HepG2 (cell line): ENCODE data around the gene IL17RC. TPM values are rescaled to one million over a fixed set of nuclear protein-coding genes. Genes with fewer than 3 reads are reported as not detected.

Source experiments
- AKAP8 ChIP-seq: sonication (generic); formaldehyde crosslinking; IDR thresholded peaks from 2 replicates; pipeline ENCODE4 v1.5.1; 2020; ENCODE audit warnings: mild to moderate bottlenecking, missing genetic modification reagents
- CBX1 ChIP-seq: IDR thresholded peaks from one replicate; pipeline ENCODE4 v1.6.1; 2016; ENCODE audit warnings: antibody characterized with exemption, low read depth
- FOSL2 ChIP-seq: sonication (generic); formaldehyde crosslinking; IDR thresholded peaks from 2 replicates; pipeline ENCODE4 v1.4.0; 2020; ENCODE audit warnings: missing genetic modification reagents
- FOXA3 ChIP-seq: IDR thresholded peaks from 2 replicates; pipeline ENCODE4 v1.6.1; 2016; ENCODE audit warnings: missing genetic modification reagents, missing compliant biosample characterization
- GZF1 ChIP-seq: sonication (generic); formaldehyde crosslinking; IDR thresholded peaks from 2 replicates; pipeline ENCODE4 v1.5.1; 2020; ENCODE audit warnings: mild to moderate bottlenecking, missing genetic modification reagents
- HNF4G ChIP-seq, 2 experiments: sonication (generic) in 1 of 2; formaldehyde crosslinking in 1 of 2; IDR thresholded peaks; 2 replicates each; pipeline versions ENCODE4 v1.4.0 to v1.6.1; 2011 to 2020; ENCODE audit warnings: borderline replicate concordance in 2 of 2, low read depth in 2 of 2, mild to moderate bottlenecking in 2 of 2, low read length in 1 of 2, missing genetic modification reagents in 1 of 2, moderate library complexity in 1 of 2
- ISL2 ChIP-seq: sonication (generic); formaldehyde crosslinking; IDR thresholded peaks from 2 replicates; pipeline ENCODE4 v1.5.0; 2020; ENCODE audit warnings: missing genetic modification reagents
- KDM5A ChIP-seq: fragments of 200-600 bp; sonication (generic); IDR thresholded peaks from 2 replicates; pipeline ENCODE4 v1.7.0; 2018; ENCODE audit warnings: antibody characterized with exemption, mild to moderate bottlenecking, low read length, borderline replicate concordance
- RARG ChIP-seq: sonication (generic); formaldehyde crosslinking; IDR thresholded peaks from 2 replicates; pipeline ENCODE4 v1.4.0; 2020; ENCODE audit warnings: low read depth, mild to moderate bottlenecking, missing genetic modification reagents
- RXRB ChIP-seq: IDR thresholded peaks from 2 replicates; pipeline ENCODE4 v1.6.1; 2016; ENCODE audit warnings: borderline replicate concordance, missing genetic modification reagents, missing compliant biosample characterization
- SAFB2 ChIP-seq: sonication (generic); formaldehyde crosslinking; IDR thresholded peaks from 2 replicates; pipeline ENCODE4 v1.5.1; 2020; ENCODE audit warnings: missing genetic modification reagents, low read depth, mild to moderate bottlenecking, borderline replicate concordance
- SALL1 ChIP-seq: sonication (generic); formaldehyde crosslinking; IDR thresholded peaks from 2 replicates; pipeline ENCODE4 v1.8.0; 2022; ENCODE audit warnings: mild to moderate bottlenecking, missing genetic modification reagents
- TSC22D2 ChIP-seq: sonication (generic); formaldehyde crosslinking; IDR thresholded peaks from 2 replicates; pipeline ENCODE4 v1.5.1; 2020; ENCODE audit warnings: missing genetic modification reagents, mild to moderate bottlenecking, borderline replicate concordance
- ZNF17 ChIP-seq: sonication (generic); formaldehyde crosslinking; IDR thresholded peaks from 2 replicates; pipeline ENCODE4 v1.5.0; 2020; ENCODE audit warnings: mild to moderate bottlenecking, missing genetic modification reagents
- ZNF263 ChIP-seq: sonication (generic); formaldehyde crosslinking; IDR thresholded peaks from 2 replicates; pipeline ENCODE4 v1.4.0; 2020; ENCODE audit warnings: missing genetic modification reagents
- ZNF3 ChIP-seq: IDR thresholded peaks from 2 replicates; pipeline ENCODE4 v1.7.0; 2017; ENCODE audit warnings: inconsistent platforms
- ZNF337 ChIP-seq: sonication (generic); formaldehyde crosslinking; IDR thresholded peaks from 2 replicates; pipeline ENCODE4 v1.5.1; 2020; ENCODE audit warnings: missing genetic modification reagents, low read depth, mild to moderate bottlenecking, borderline replicate concordance
- ZNF562 ChIP-seq: sonication (generic); formaldehyde crosslinking; IDR thresholded peaks from 2 replicates; pipeline ENCODE4 v1.8.0; 2022; ENCODE audit warnings: missing genetic modification reagents, borderline replicate concordance
- ZNF850 ChIP-seq: sonication (generic); formaldehyde crosslinking; conservative IDR thresholded peaks from 2 replicates; pipeline ENCODE4 v1.9.0; 2021; ENCODE audit warnings: mild to moderate bottlenecking, missing genetic modification reagents
- polyA plus RNA-seq, 8 experiments: library from polyadenylated mRNA; depleted of rRNA in 3 of 8; stranded (reverse) in 7 of 8; unstranded in 1 of 8; fragments of >200 nt; fragmentation: Illumina TruSeq in 4 of 8; extraction: Trizol in 4 of 8; gene quantifications; 2 replicates each; pipeline versions ENCODE4 v1.2.1 to v1.2.3, GENCODE V29; 2011 to 2016; ENCODE audit warnings: low read depth in 4 of 8, missing spikeins in 1 of 8, mixed read lengths in 1 of 8; ENCODE audit not compliant: insufficient read depth in 1 of 8
- total RNA-seq, 5 experiments: library from RNA; depleted of rRNA; stranded (reverse); fragments of >200 nt; fragmentation: Illumina TruSeq; extraction: Trizol; gene quantifications; 2 replicates each; pipeline ENCODE4 v1.2.3, GENCODE V29; 2016; ENCODE audit warnings: low read depth in 1 of 5
- TF ChIP-seq, protein P1 (sequence below): sonication (generic); formaldehyde crosslinking; IDR thresholded peaks from 2 replicates; pipeline ENCODE4 v1.4.0; 2020; ENCODE audit warnings: mild to moderate bottlenecking, missing genetic modification reagents
- TF ChIP-seq, protein P2 (sequence below): sonication (generic); formaldehyde crosslinking; conservative IDR thresholded peaks from 2 replicates; pipeline ENCODE4 v1.8.0; 2022; ENCODE audit warnings: missing genetic modification reagents
- TF ChIP-seq, protein P3 (sequence below): sonication (generic); formaldehyde crosslinking; IDR thresholded peaks from 2 replicates; pipeline ENCODE4 v1.5.0; 2020; ENCODE audit warnings: missing genetic modification reagents
- TF ChIP-seq, protein P4 (sequence below): sonication (generic); formaldehyde crosslinking; IDR thresholded peaks from 2 replicates; pipeline ENCODE4 v1.5.0; 2020; ENCODE audit warnings: missing genetic modification reagents
- TF ChIP-seq, protein P5 (sequence below): sonication (generic); formaldehyde crosslinking; IDR thresholded peaks from 2 replicates; pipeline ENCODE4 v1.4.0; 2020; ENCODE audit warnings: missing genetic modification reagents

Gene IL17RC
- total and polyA plus RNA-seq, 2 of the 13 experiments (the other 11 are each of a cell fraction or from before 2014, with no cell fraction given): 20.7 to 24.0 TPM

DNA sequence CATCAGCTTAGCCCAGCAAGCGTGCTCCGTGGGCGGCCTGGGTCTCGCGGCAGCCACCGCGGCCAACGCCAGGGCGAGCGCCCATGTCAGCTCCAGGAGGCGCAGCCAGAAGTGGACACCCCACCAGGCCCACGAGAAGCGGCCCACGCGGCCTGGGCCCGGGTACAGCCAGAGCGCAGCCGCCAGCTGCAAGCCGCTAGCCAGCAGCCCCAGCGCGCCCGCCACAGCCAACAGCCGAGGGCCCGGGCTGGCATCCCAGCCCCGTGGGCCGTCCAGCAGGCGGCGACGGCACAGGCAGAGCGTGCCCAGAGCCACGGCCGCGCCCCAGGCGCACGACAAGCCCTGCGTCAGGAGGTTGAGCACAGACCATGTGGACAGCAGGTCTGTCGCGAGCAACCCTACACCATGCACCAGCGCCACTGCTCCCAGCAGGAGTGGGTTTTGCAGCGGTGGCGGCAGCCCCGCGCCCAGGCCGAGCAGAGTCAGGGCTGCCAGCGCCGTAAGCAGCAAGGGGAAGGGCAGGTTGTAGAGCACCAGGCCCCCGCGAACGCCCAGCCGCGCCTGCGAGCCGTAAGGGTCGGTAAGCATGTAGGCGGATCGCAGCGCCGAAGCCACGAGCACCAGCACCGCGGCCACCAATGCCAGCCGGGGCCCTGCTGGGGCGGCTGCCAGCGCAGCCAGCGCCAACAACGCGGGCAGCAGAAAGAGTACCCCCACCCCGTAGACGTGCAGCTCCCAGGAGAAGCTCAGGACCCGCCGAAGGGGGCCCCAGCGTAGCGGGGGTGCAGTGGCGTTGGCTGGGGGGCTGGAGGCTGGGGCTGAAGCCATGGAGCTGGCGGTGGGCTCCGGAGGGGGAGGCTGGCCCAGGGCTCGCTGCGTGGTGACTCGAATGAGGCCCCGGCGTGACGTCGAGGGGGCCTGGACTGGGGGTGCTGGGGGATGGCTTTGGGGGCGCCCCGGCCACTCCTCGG is 30.4 kb downstream of the IL17RC start (continued):
- TF ChIP-seq AKAP8 (CRISPR knock-in tag) (0 out of 2 replicates have a peak, but pooled peaks have one; percentile 55), SALL1 (CRISPR knock-in tag) (peak; percentile 75), RXRB (peak; percentile 34; the same call in 1 of the 2 replicates), FOXA3 (CRISPR knock-in tag) (peak; percentile 57; the same call in 1 of the 2 replicates), HNF4G (IDR thresholded peaks at IDR 0.05; ENCODE audit: borderline replicate concordance, low read depth, low read length) (no peak), HNF4G (CRISPR knock-in tag; IDR thresholded peaks at IDR 0.05; ENCODE audit: borderline replicate concordance, low read depth) (no peak), ZNF17 (no peak), ZNF850 (no peak), ZNF337 (CRISPR knock-in tag) (0 out of 2 replicates have a peak, but pooled peaks have one; percentile 73), SAFB2 (CRISPR knock-in tag) (no peak), ZNF263 (CRISPR knock-in tag) (peak; percentile 60; the same call in 1 of the 2 replicates), KDM5A (no peak), GZF1 (CRISPR knock-in tag) (no peak), FOSL2 (CRISPR knock-in tag) (no peak; the same call in 1 of the 2 replicates), ZNF562 (CRISPR knock-in tag) (no peak), RARG (CRISPR knock-in tag) (no peak), ISL2 (CRISPR knock-in tag) (peak; percentile 63; the same call in 1 of the 2 replicates), ZNF3 (CRISPR knock-in tag) (no peak), TSC22D2 (CRISPR knock-in tag) (no peak), CBX1 (peak; percentile 86)
- TF ChIP-seq, protein P1, sequence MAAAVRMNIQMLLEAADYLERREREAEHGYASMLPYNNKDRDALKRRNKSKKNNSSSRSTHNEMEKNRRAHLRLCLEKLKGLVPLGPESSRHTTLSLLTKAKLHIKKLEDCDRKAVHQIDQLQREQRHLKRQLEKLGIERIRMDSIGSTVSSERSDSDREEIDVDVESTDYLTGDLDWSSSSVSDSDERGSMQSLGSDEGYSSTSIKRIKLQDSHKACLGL: peak; percentile 95
- TF ChIP-seq, protein P2, sequence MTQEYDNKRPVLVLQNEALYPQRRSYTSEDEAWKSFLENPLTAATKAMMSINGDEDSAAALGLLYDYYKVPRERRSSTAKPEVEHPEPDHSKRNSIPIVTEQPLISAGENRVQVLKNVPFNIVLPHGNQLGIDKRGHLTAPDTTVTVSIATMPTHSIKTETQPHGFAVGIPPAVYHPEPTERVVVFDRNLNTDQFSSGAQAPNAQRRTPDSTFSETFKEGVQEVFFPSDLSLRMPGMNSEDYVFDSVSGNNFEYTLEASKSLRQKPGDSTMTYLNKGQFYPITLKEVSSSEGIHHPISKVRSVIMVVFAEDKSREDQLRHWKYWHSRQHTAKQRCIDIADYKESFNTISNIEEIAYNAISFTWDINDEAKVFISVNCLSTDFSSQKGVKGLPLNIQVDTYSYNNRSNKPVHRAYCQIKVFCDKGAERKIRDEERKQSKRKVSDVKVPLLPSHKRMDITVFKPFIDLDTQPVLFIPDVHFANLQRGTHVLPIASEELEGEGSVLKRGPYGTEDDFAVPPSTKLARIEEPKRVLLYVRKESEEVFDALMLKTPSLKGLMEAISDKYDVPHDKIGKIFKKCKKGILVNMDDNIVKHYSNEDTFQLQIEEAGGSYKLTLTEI (CRISPR knock-in tag): no peak
- TF ChIP-seq, protein P3, sequence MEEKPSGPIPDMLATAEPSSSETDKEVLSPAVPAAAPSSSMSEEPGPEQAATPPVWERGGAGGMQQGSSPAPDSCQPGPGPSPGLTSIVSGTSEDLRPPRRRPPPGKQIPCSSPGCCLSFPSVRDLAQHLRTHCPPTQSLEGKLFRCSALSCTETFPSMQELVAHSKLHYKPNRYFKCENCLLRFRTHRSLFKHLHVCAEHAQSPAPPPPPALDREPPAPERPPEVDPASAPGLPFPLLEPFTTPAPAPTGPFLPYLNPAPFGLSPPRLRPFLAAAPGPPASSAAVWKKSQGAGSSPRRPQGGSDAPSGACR (CRISPR knock-in tag): no peak
- TF ChIP-seq, protein P4, sequence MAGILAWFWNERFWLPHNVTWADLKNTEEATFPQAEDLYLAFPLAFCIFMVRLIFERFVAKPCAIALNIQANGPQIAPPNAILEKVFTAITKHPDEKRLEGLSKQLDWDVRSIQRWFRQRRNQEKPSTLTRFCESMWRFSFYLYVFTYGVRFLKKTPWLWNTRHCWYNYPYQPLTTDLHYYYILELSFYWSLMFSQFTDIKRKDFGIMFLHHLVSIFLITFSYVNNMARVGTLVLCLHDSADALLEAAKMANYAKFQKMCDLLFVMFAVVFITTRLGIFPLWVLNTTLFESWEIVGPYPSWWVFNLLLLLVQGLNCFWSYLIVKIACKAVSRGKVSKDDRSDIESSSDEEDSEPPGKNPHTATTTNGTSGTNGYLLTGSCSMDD (CRISPR knock-in tag): 0 out of 2 replicates have a peak, but pooled peaks have one; percentile 74
- TF ChIP-seq, protein P5, sequence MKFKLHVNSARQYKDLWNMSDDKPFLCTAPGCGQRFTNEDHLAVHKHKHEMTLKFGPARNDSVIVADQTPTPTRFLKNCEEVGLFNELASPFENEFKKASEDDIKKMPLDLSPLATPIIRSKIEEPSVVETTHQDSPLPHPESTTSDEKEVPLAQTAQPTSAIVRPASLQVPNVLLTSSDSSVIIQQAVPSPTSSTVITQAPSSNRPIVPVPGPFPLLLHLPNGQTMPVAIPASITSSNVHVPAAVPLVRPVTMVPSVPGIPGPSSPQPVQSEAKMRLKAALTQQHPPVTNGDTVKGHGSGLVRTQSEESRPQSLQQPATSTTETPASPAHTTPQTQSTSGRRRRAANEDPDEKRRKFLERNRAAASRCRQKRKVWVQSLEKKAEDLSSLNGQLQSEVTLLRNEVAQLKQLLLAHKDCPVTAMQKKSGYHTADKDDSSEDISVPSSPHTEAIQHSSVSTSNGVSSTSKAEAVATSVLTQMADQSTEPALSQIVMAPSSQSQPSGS (CRISPR knock-in tag): peak; percentile 57; the same call in 1 of the 2 replicates
